ENCODE results near the gene ITGAE. TPM values are rescaled to one million over a fixed set of nuclear protein-coding genes. Genes with fewer than 3 reads are reported as not detected.

Gene ITGAE
- total and polyA plus RNA-seq, 10 of the 15 experiments (the other 5 are each of a cell fraction or from before 2014, with no cell fraction given) = 13.1 to 161 (median 34.8) TPM

GRCh38 chr17:3753624-3754023 is 47.4 kb downstream of the ITGAE start (continued):
- TF ChIP-seq MTA3 (IDR thresholded peaks at IDR 0.05; ENCODE audit: borderline replicate concordance, low read length) (no peak), PML (IDR thresholded peaks at IDR 0.05; ENCODE audit: low read length) (no peak), SMARCA5 (IDR thresholded peaks at IDR 0.05) (no peak), PAX8 (IDR thresholded peaks at IDR 0.05) (no peak), USF1 (IDR thresholded peaks at IDR 0.05; ENCODE audit: borderline replicate concordance, extremely low read length, insufficient read depth, low read depth, low read length) (no peak), TARDBP (IDR thresholded peaks at IDR 0.05; ENCODE audit: borderline replicate concordance) (no peak), MTA2 (IDR thresholded peaks at IDR 0.05; ENCODE audit: low read depth) (no peak)

GRCh38 chr17:3751836-3752235 is 49.2 kb downstream of the ITGAE start:
- ChIA-PET POLR2A (no interaction called here), SMC1A (ENCODE audit: uncharacterized antibody, unreplicated experiment) (no interaction called here), CTCF (interaction anchor here (1.0 to 1.5 kb wide), 2 partner anchors 14 to 69 kb away, joined by 3 to 5 read pairs; no protein-coding TSS in a partner anchor)

More at GRCh38 chr17:3751836-3752235, 49.2 kb downstream of the ITGAE start:
- Histone ChIP-seq H2AFZ (ENCODE audit: control insufficient read depth, low read depth, low read length) (no peak overlapping the region), H3K36me3 (ENCODE audit: control insufficient read depth in 2 of 2, insufficient read depth in 2 of 2, low read length in 1 of 2) (no peaks in the 10 kb centered on the region), H4K20me1 (ENCODE audit: control insufficient read depth, insufficient read depth) (no peaks in the 10 kb centered on the region), H3K27me3 (replicated peaks in 1 of 2; ENCODE audit: control insufficient read depth in 2 of 2, insufficient read depth in 2 of 2, low read length in 1 of 2) (no peaks in the 10 kb centered on the region), H3K9me3 (replicated peaks; ENCODE audit: control insufficient read depth, insufficient read depth, low read length) (no peaks in the 10 kb centered on the region), H3K4me3 (no peak overlapping the region), H3K79me2 (ENCODE audit: control insufficient read depth, insufficient read depth, low read length) (no peaks in the 10 kb centered on the region), H3K27ac (ENCODE audit: control insufficient read depth, insufficient read depth) (no peak overlapping the region), H3K4me1 (ENCODE audit: control insufficient read depth, insufficient read depth, low read length) (no peaks in the 10 kb centered on the region; the same call in 1 of the 2 replicates), H3K4me2 (ENCODE audit: control insufficient read depth, insufficient read depth) (no peak overlapping the region), H3K9ac (ENCODE audit: control insufficient read depth, insufficient read depth, low read length) (no peak overlapping the region)
- intact Hi-C loops (cut with micrococcal nuclease; ENCODE audit: unreplicated experiment) (no loop called here), in situ Hi-C loops (cut with MboI) (no loop called here)
- 89% methylated on average over 15 of the region's 15 CpGs for WGBS (ENCODE audit: insufficient coverage, insufficient replicate concordance, low lambda C conversion rate, missing lambda C conversion rate)
- RAD21 ChIA-PET (ENCODE audit: unreplicated experiment) = no interaction called here
- TF ChIP-seq RCOR1 (conservative IDR thresholded peaks at IDR 0.05; ENCODE audit: low read depth, low read length) (no peak), POLR2A (IDR thresholded peaks at IDR 0.05; ENCODE audit: low read depth, low read length) (no peak), ETV6 (conservative IDR thresholded peaks at IDR 0.05 in 1 of 2, IDR thresholded peaks at IDR 0.05 in 1 of 2; ENCODE audit: borderline replicate concordance in 1 of 2, low read depth in 1 of 2) (no peak), CHD2 (IDR thresholded peaks at IDR 0.05; ENCODE audit: borderline replicate concordance, low read depth, low read length) (no peak), RB1 (IDR thresholded peaks at IDR 0.05; ENCODE audit: borderline replicate concordance) (no peak), SP1 (IDR thresholded peaks at IDR 0.05; ENCODE audit: low read depth, low read length) (no peak), CTCF (IDR thresholded peaks at IDR 0.05 in 2 of 3, conservative IDR thresholded peaks at IDR 0.05 in 1 of 3; ENCODE audit: control insufficient read depth in 2 of 3, extremely low read depth in 1 of 3, insufficient read depth in 1 of 3, low read depth in 3 of 3, low read length in 3 of 3) (no peak), PKNOX1 (IDR thresholded peaks at IDR 0.05) (no peak)
- no peak for FAIRE-seq
- no peak for DNase-seq (ENCODE audit: low read depth, low spot score)
- ATAC-seq = no peak
- no TSS peak for BruUV-seq (replicated peaks)

Data from GM12878 (cell line).